Measurements from ENCODE around the gene MEPCE.

The MEPCE gene

GRCh38 chr7:100476903-100477870, 47.6 kb downstream of the MEPCE start:
- no peaks in the 10 kb centered on the region for H3K9me3 ChIP-seq (ENCODE audit: insufficient read depth, low read length)
- peaks cover 9% of the 10 kb centered on the region; the same call in 1 of the 2 replicates for H3F3A ChIP-seq (ENCODE audit: insufficient read depth)
- H3K36me3 ChIP-seq (ENCODE audit: low read length) = no peaks in the 10 kb centered on the region
- H3K4me2 ChIP-seq (ENCODE audit: low read depth, low read length, poor library complexity, severe bottlenecking) = peak overlapping the region; percentile 94
- H2AFZ ChIP-seq (ENCODE audit: low read depth, low read length, severe bottlenecking) = no peak overlapping the region
- H3K79me2 ChIP-seq (ENCODE audit: insufficient read depth, low read length) = peaks cover 19% of the 10 kb centered on the region; the same call in 1 of the 2 replicates
- H3K27me3 ChIP-seq (ENCODE audit: low read length) = no peaks in the 10 kb centered on the region
- H3K27ac ChIP-seq (ENCODE audit: low read depth, low read length) = peak overlapping the region; percentile 54
- H3K9me2 ChIP-seq (replicated peaks; ENCODE audit: insufficient read depth, low read length) = no peaks in the 10 kb centered on the region
- peak; percentile 59 for TF ChIP-seq CTCF (IDR thresholded peaks at IDR 0.05; ENCODE audit: insufficient read depth, low read length, poor library complexity, severe bottlenecking)
- no peak for TF ChIP-seq EZH2phosphoT487 (conservative IDR thresholded peaks at IDR 0.05; ENCODE audit: low read length)
- H3K9ac ChIP-seq (ENCODE audit: low read length) = peak overlapping the region; percentile 88
- no peaks in the 10 kb centered on the region for H4K20me1 ChIP-seq (ENCODE audit: low read depth, low read length)
- H3K4me3 ChIP-seq (ENCODE audit: insufficient read depth, low read length, poor library complexity, severe bottlenecking) = peak overlapping the region; percentile 93

- Histone ChIP-seq H2AFZ (ENCODE audit: low read depth, low read length, severe bottlenecking) (peak overlapping the region; percentile 68), H3K27me3 (ENCODE audit: low read length) (no peaks in the 10 kb centered on the region), H3K9me2 (replicated peaks; ENCODE audit: insufficient read depth, low read length) (no peaks in the 10 kb centered on the region), H3K9me3 (ENCODE audit: insufficient read depth, low read length) (no peaks in the 10 kb centered on the region), H3K79me2 (ENCODE audit: insufficient read depth, low read length) (peaks cover 19% of the 10 kb centered on the region; the same call in 1 of the 2 replicates), H4K20me1 (ENCODE audit: low read depth, low read length) (no peaks in the 10 kb centered on the region), H3K36me3 (ENCODE audit: low read length) (no peaks in the 10 kb centered on the region), H3F3A (ENCODE audit: insufficient read depth) (peaks cover 9% of the 10 kb centered on the region; the same call in 1 of the 2 replicates), H3K4me2 (ENCODE audit: low read depth, low read length, poor library complexity, severe bottlenecking) (peak overlapping the region; percentile 94), H3K9ac (ENCODE audit: low read length) (peak overlapping the region; percentile 88), H3K4me3 (ENCODE audit: insufficient read depth, low read length, poor library complexity, severe bottlenecking) (peak overlapping the region; percentile 93), H3K27ac (ENCODE audit: low read depth, low read length) (peak overlapping the region; percentile 54)
- TF ChIP-seq CTCF (IDR thresholded peaks at IDR 0.05; ENCODE audit: insufficient read depth, low read length, poor library complexity, severe bottlenecking) (no peak), EZH2phosphoT487 (conservative IDR thresholded peaks at IDR 0.05; ENCODE audit: low read length) (no peak)
Observed at GRCh38 chr7:100477871-100478267, 48.2 kb downstream of the MEPCE start.

- H3K9me3 ChIP-seq (ENCODE audit: insufficient read depth, low read length) = no peaks in the 10 kb centered on the region
- H3K4me3 ChIP-seq (ENCODE audit: insufficient read depth, low read length, poor library complexity, severe bottlenecking) = peak within 1 kb of the TSS; percentile 93
- H3F3A ChIP-seq (ENCODE audit: insufficient read depth) = peaks cover 9% of the 10 kb centered on the region; the same call in 1 of the 2 replicates
- no peaks in the 10 kb centered on the region for H3K9me2 ChIP-seq (replicated peaks; ENCODE audit: insufficient read depth, low read length)
- no peak for TF ChIP-seq EZH2phosphoT487 (conservative IDR thresholded peaks at IDR 0.05; ENCODE audit: low read length)
- no peak for TF ChIP-seq CTCF (IDR thresholded peaks at IDR 0.05; ENCODE audit: insufficient read depth, low read length, poor library complexity, severe bottlenecking)
- no peaks in the 10 kb centered on the region for H3K36me3 ChIP-seq (ENCODE audit: low read length)
- peak within 1 kb of the TSS; percentile 54 for H3K27ac ChIP-seq (ENCODE audit: low read depth, low read length)
- H4K20me1 ChIP-seq (ENCODE audit: low read depth, low read length) = no peaks in the 10 kb centered on the region
- no peaks in the 10 kb centered on the region for H3K27me3 ChIP-seq (ENCODE audit: low read length)
- peak within 1 kb of the TSS; percentile 94 for H3K4me2 ChIP-seq (ENCODE audit: low read depth, low read length, poor library complexity, severe bottlenecking)
- H2AFZ ChIP-seq (ENCODE audit: low read depth, low read length, severe bottlenecking) = peak within 1 kb of the TSS; percentile 68
- peak within 1 kb of the TSS; percentile 88 for H3K9ac ChIP-seq (ENCODE audit: low read length)
- H3K79me2 ChIP-seq (ENCODE audit: insufficient read depth, low read length) = peaks cover 19% of the 10 kb centered on the region; the same call in 1 of the 2 replicates
Observed at GRCh38 chr7:100478958-100479660, 49.5 kb downstream of the MEPCE start, which contains the start of gene TSC22D4. Gene TSC22D4 (minus strand): TSS chr7:100479214. CDS start chr7:100478038, 1,176 bp downstream.

Measured in SU-DHL-6 (cell line).